Measurements from ENCODE around the gene CTTNBP2NL.
"Not testable (repeated sequence)": the region's sequence is repeated elsewhere in the genome, so short reads cannot be mapped to it uniquely, and the experiment has no call there.

Gene CTTNBP2NL

GRCh38 chr1:112465122-112465521, 69.1 kb downstream of the CTTNBP2NL start:
- no peak for DNase-seq (ENCODE audit: low spot score)

GRCh38 chr1:112466078-112466660, 70.2 kb downstream of the CTTNBP2NL start:
- DNase-seq (ENCODE audit: low spot score): peak; percentile 40

GRCh38 chr1:112470324-112470723, 74.3 kb downstream of the CTTNBP2NL start:
- not testable (repeated sequence) for DNase-seq (ENCODE audit: low spot score)

GRCh38 chr1:112470966-112471365, 75.0 kb downstream of the CTTNBP2NL start:
- no peak for DNase-seq (ENCODE audit: low spot score)

- DNase-seq (ENCODE audit: low spot score): no peak
Measured at GRCh38 chr1:112472142-112472541, 76.1 kb downstream of the CTTNBP2NL start.

GRCh38 chr1:112477550-112477949, 81.5 kb downstream of the CTTNBP2NL start:
- DNase-seq (ENCODE audit: low spot score): no peak

- no peak for DNase-seq (ENCODE audit: low spot score)
Measured at GRCh38 chr1:112478314-112478713, 82.3 kb downstream of the CTTNBP2NL start.

- DNase-seq (ENCODE audit: low spot score): not testable (repeated sequence)
Measured at GRCh38 chr1:112486063-112486462, 90.0 kb downstream of the CTTNBP2NL start.

GRCh38 chr1:112487686-112488085, 91.7 kb downstream of the CTTNBP2NL start:
- DNase-seq (ENCODE audit: low spot score): not testable (repeated sequence)

- DNase-seq (ENCODE audit: low spot score): no peak
Measured at GRCh38 chr1:112488141-112488540, 92.1 kb downstream of the CTTNBP2NL start.

- DNase-seq (ENCODE audit: low spot score): no peak
Measured at GRCh38 chr1:112492076-112492475, 96.1 kb downstream of the CTTNBP2NL start.

- DNase-seq (ENCODE audit: low spot score): no peak
Measured at GRCh38 chr1:112493351-112493750, 97.3 kb downstream of the CTTNBP2NL start.

- no peak for DNase-seq (ENCODE audit: low spot score)
Measured at GRCh38 chr1:112496290-112496689, 100.3 kb downstream of the CTTNBP2NL start.

GRCh38 chr1:112501810-112502641, 106.0 kb downstream of the CTTNBP2NL start:
- no peak for DNase-seq (ENCODE audit: low spot score)

GRCh38 chr1:112502826-112503225, 106.8 kb downstream of the CTTNBP2NL start:
- DNase-seq (ENCODE audit: low spot score): no peak

GRCh38 chr1:112504001-112504660, 108.1 kb downstream of the CTTNBP2NL start:
- no peak for DNase-seq (ENCODE audit: low spot score)

- no peak for DNase-seq (ENCODE audit: low spot score)
Measured at GRCh38 chr1:112504661-112505399, 108.8 kb downstream of the CTTNBP2NL start.

- DNase-seq (ENCODE audit: low spot score): no peak
Measured at GRCh38 chr1:112505400-112505785, 109.4 kb downstream of the CTTNBP2NL start.

GRCh38 chr1:112505878-112506277, 109.9 kb downstream of the CTTNBP2NL start:
- no peak for DNase-seq (ENCODE audit: low spot score)

- no peak for DNase-seq (ENCODE audit: low spot score)
Measured at GRCh38 chr1:112506306-112506705, 110.3 kb downstream of the CTTNBP2NL start.

GRCh38 chr1:112506731-112507130, 110.7 kb downstream of the CTTNBP2NL start:
- no peak for DNase-seq (ENCODE audit: low spot score)

GRCh38 chr1:112507336-112507735, 111.3 kb downstream of the CTTNBP2NL start:
- no peak for DNase-seq (ENCODE audit: low spot score)
